WERI-Rb-1 (cell line): ENCODE data around the gene ATP1B2.
A peak's percentile ranks its signal among the peaks of the same experiment; 100 is the strongest.

Experiments used
- DNase-seq: peaks from one replicate; pipeline ENCODE4 v3.0.0-alpha.2; 2020
- H3K27ac ChIP-seq: fragments of 250-450 bp; sonication (Bioruptor Pico); 2 replicates; pipeline ENCODE4 v1.5.1; 2020; ENCODE audit warnings: mild to moderate bottlenecking, moderate library complexity
- H3K27me3 ChIP-seq: fragments of 250-450 bp; sonication (Bioruptor Pico); 2 replicates; pipeline ENCODE4 v1.5.1; 2021; ENCODE audit warnings: mild to moderate bottlenecking, low read depth, moderate library complexity; ENCODE audit not compliant: insufficient read depth, severe bottlenecking
- H3K36me3 ChIP-seq: fragments of 250-450 bp; sonication (Bioruptor Pico); 2 replicates; pipeline ENCODE4 v1.5.1; 2020; ENCODE audit warnings: mild to moderate bottlenecking, moderate library complexity
- H3K4me3 ChIP-seq: 2 replicates; pipeline ENCODE4 v1.5.1; 2011; ENCODE audit warnings: low read depth, mild to moderate bottlenecking, control low read depth, low read length
- H3K9me3 ChIP-seq: fragments of 250-450 bp; sonication (Bioruptor Pico); 2 replicates; pipeline ENCODE4 v1.5.1; 2021; ENCODE audit warnings: mild to moderate bottlenecking, moderate library complexity; ENCODE audit not compliant: severe bottlenecking
- TF ChIP-seq, protein P1 (sequence below): IDR thresholded peaks from 2 replicates; pipeline ENCODE4 v1.5.1; 2011; ENCODE audit warnings: low read depth, mild to moderate bottlenecking, control low read depth, inconsistent platforms, low read length

ATP1B2 gene

DNA sequence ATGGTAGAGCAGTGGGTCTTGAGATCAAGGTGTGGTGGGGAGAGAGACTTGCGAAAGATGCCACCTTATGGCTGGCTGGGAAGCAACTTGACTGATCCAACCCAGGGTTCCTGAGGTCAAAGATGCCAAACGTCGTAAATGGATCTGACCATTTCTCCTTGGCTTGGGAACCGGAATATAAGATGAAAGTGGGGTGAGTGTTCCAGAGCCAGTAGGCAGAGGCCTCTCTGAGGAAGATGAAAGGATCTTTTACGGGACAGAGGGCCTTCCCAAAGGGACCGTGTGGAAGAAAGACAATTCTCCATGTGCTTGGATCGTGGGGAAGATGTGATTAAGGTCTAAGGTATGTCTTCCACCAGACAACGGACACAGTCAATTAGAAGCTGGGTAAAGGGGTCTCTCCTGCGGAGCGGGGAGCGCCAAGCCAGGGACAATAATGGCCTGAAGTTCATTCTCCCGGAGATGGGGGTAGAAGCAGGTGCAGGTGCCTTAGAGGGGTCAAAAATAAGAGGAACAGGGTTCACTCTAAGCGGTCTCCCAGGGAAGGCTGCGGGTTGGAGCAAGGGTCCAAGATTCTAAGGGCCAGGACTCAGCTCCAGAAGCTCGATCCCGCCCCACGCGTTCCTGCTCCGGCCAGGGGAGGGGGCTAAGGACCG lies 36.8 kb upstream of the ATP1B2 start:
- Histone ChIP-seq H3K9me3 (no peaks in the 10 kb centered on the region), H3K4me3 (peak overlapping the region; percentile 94)
- DNase-seq = no peak

DNA sequence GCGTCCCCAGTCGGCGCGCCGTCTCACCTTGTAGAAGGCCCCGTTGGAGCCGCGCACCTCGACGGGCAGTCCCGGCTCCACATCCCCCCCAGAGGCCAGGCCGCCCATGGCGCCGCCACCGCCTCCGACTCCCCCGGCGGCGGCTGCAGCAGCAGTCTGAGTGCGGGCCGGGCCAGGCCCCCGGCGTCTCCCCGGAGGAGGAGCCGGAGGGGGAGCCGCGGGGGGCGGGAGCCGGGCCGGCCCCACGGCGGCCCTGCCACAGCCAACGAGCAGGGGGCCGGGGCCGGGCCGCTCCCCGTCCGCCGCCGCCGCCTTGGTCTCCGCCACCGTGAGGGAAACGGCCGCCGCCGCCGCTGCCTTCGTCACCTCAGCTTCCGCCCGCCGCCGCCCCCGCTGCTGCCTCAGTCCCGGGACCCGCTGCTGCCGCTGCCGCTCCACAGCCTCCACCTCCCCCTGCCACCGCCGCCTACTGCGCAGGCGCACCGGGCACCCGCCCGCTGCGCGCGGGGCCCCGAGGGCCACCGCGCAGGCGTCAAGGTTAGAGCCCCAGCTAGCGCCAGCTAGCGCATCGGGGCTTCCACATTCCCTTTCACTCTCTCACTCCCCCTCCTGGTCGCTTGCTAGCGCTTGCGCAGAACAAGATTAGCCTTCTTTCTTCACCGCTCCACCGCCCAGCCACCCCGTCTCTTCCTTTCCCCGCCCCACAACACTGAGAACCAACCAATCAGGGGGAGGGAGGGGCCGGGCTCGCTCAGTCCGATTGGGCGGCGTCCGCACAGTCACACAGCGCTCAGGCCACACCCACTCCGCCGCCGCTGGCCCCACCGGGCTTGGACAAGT lies 36.1 kb upstream of the ATP1B2 start, which contains the start of gene FXR2:
TSS of gene FXR2 (minus strand) at position 473 of the 840 bp plus-strand sequence. CDS start at position 108, 365 bp downstream.
- peak within 1 kb of the TSS; percentile 78 for H3K27ac ChIP-seq
- peaks cover 25% of the 10 kb centered on the region for H3K36me3 ChIP-seq
- peak; percentile 100 for DNase-seq
- TF ChIP-seq, protein P1, sequence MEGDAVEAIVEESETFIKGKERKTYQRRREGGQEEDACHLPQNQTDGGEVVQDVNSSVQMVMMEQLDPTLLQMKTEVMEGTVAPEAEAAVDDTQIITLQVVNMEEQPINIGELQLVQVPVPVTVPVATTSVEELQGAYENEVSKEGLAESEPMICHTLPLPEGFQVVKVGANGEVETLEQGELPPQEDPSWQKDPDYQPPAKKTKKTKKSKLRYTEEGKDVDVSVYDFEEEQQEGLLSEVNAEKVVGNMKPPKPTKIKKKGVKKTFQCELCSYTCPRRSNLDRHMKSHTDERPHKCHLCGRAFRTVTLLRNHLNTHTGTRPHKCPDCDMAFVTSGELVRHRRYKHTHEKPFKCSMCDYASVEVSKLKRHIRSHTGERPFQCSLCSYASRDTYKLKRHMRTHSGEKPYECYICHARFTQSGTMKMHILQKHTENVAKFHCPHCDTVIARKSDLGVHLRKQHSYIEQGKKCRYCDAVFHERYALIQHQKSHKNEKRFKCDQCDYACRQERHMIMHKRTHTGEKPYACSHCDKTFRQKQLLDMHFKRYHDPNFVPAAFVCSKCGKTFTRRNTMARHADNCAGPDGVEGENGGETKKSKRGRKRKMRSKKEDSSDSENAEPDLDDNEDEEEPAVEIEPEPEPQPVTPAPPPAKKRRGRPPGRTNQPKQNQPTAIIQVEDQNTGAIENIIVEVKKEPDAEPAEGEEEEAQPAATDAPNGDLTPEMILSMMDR = peak; percentile 77
- H3K27me3 ChIP-seq = no peaks in the 10 kb centered on the region
- H3K4me3 ChIP-seq = peak within 1 kb of the TSS; percentile 94
- H3K9me3 ChIP-seq = no peaks in the 10 kb centered on the region

More for the DNA sequence above, 36.8 kb upstream of the ATP1B2 start:
- Histone ChIP-seq H3K27me3 (no peaks in the 10 kb centered on the region), H3K27ac (peak overlapping the region; percentile 72), H3K36me3 (peaks cover 27% of the 10 kb centered on the region)
- TF ChIP-seq, protein P1 = 0 out of 2 replicates have a peak, but pooled peaks have one; percentile 11

DNA sequence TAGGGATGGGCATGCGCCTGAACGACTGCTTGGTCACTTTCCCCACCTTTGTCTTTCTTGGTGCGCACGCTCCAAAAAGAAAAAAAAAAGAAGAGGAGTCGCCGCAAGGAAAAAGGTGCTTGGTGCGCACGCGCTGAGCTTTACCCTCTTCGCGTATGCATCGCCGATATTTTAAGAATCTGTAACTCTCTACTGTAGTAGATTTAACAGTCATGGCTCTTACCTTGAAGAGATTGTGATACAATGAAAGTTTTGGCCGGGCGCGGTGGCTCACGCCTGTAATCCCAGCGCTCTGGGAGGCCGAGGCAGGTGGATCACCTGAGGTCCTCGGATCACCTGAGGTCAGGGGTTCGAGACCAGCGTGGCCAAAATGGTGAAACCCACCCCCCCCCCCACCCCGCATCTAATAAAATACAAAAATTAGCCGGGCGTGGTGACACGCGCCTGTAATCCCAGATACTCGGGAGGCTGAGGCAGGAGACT lies 35.4 kb upstream of the ATP1B2 start:
- Histone ChIP-seq H3K9me3 (no peaks in the 10 kb centered on the region), H3K27me3 (no peaks in the 10 kb centered on the region), H3K36me3 (peaks cover 20% of the 10 kb centered on the region), H3K4me3 (peak overlapping the region; percentile 57), H3K27ac (peak overlapping the region; percentile 78)
- no peak for DNase-seq
- TF ChIP-seq, protein P1 = no peak

DNA sequence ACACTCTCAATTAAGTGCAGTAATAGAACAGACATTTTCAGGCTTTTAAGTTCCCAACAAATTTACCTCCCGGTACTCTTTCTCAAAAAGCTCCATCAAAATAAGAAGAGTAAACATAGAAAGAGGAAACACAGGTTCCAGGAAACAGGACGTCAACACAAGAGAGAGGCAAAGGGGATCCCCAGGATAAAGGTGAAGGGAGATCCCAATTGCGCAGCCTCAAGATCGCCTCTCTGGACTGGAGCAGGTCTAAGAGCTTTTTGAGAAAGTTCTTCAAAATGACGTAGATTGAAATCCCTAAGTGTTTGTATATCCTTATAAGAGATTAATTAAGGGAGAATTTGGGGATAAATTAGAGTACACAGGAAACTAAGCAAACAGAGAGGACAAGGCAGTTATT lies 32.1 kb upstream of the ATP1B2 start:
- DNase-seq = no peak
- H3K9me3 ChIP-seq = no peaks in the 10 kb centered on the region
- no peak overlapping the region for H3K4me3 ChIP-seq
- H3K27ac ChIP-seq = no peak overlapping the region
- H3K27me3 ChIP-seq = no peaks in the 10 kb centered on the region
- no peaks in the 10 kb centered on the region for H3K36me3 ChIP-seq
- TF ChIP-seq, protein P1 = no peak

DNA sequence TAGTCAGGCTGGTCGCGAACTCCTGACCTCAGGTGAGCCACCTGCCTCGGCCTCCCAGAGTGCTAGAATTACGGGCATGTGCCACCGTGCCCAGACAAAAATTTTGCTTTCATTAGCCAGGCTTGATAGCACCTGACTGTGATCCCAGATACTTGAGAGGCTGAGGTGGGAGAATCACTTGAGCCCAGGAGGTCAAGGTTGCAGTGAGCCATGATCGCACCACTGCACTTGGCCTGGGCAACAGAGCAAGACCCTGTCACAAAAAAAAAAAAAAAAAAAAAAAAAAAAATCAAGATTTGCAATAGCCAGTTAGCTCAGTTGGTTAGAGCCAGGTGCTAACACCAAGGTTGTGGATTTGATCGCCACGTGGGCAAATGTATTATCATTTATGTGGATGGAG lies 29.9 kb upstream of the ATP1B2 start:
- Histone ChIP-seq H3K27me3 (no peaks in the 10 kb centered on the region), H3K9me3 (no peaks in the 10 kb centered on the region), H3K27ac (no peak overlapping the region), H3K4me3 (no peak overlapping the region), H3K36me3 (peaks cover 4% of the 10 kb centered on the region; the same call in 1 of the 2 replicates)
- TF ChIP-seq, protein P1 = no peak
- DNase-seq = no peak
